Epithelial cell of proximal tubule (primary cell): ENCODE results near the gene GARIN5A. TPM values are rescaled to one million over a fixed set of nuclear protein-coding genes. Genes with fewer than 3 reads are reported as not detected.

Source experiments
- DNase-seq: peaks from one replicate; pipeline ENCODE4 v3.0.0-alpha.2; 2011; ENCODE audit warnings: low read depth
- H3K4me3 ChIP-seq: 2 replicates; pipeline ENCODE4 v1.5.1; 2011; ENCODE audit warnings: low read depth, mild to moderate bottlenecking, low read length
- total RNA-seq: library from RNA; depleted of rRNA; stranded (reverse); fragments of >200 nt; gene quantifications from 2 replicates; pipeline ENCODE4 v1.2.3, GENCODE V29; 2015
- TF ChIP-seq, protein P1 (sequence below): conservative IDR thresholded peaks from 2 replicates; pipeline ENCODE4 v1.5.1; 2012; ENCODE audit warnings: low read depth, mild to moderate bottlenecking, low read length

The GARIN5A gene
- total RNA-seq, 1 donor from 2014 or later = 0.69 TPM

DNA sequence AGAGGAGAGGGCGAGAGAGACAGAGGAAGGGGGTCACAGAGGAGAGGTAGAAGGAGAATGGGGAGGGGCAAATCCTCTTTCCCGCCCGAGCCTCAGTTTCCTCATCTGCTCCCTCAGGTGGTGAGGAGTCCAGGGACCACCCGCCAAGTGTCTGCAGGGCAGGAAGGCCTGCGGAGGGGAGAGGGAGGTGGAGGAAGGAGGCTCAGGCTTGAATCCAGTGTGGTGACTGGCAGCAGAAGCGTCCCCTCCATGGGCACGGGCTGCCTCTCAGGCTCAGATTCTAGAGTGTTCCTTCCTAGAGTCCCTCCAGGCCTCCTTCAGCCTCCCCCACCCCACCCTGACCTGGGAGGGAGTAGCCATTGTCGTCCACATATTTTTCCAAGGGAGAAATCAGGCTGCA, 16.5 kb upstream of the GARIN5A start:
- TF ChIP-seq, protein P1, sequence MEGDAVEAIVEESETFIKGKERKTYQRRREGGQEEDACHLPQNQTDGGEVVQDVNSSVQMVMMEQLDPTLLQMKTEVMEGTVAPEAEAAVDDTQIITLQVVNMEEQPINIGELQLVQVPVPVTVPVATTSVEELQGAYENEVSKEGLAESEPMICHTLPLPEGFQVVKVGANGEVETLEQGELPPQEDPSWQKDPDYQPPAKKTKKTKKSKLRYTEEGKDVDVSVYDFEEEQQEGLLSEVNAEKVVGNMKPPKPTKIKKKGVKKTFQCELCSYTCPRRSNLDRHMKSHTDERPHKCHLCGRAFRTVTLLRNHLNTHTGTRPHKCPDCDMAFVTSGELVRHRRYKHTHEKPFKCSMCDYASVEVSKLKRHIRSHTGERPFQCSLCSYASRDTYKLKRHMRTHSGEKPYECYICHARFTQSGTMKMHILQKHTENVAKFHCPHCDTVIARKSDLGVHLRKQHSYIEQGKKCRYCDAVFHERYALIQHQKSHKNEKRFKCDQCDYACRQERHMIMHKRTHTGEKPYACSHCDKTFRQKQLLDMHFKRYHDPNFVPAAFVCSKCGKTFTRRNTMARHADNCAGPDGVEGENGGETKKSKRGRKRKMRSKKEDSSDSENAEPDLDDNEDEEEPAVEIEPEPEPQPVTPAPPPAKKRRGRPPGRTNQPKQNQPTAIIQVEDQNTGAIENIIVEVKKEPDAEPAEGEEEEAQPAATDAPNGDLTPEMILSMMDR = no peak
- H3K4me3 ChIP-seq = no peak overlapping the region
- DNase-seq = no peak

DNA sequence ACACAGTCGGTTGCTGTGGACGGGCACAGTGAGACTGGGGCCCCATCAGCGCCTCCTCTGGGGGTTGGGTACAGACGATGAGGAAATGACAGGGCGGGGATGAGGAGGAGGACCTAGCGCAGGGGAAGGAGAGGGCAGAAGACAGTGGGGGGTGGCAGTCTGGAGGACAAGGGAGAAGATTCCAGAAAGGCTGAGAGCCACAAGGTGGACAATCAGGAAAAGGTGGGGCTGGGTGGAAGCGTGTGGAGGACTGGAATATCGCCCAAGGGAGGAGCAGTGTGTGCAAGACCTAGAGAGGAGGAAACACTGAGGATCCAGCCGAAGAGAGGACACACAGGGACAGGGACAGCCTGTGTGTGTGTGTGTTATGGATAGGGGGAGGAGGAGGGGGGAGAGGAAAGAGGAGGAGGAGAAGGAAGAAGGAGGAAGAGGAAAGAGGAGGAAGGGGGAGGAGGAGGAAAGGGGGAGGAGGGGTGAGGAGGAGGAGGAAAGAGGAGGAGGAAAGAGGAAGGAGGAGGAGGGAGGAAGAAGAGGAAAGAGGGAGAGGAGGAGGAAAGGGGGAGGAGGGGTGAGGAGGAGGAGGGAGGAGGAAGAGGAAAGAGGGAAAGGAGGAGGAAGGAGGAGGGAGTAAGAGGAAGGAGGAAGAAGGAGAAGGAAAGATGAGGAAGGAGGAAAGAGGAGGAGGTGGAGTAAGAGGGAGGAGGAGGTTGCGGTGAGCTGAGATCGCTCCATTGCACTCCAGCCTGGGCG, 15.8 kb upstream of the GARIN5A start:
- DNase-seq = no peak
- TF ChIP-seq, protein P1 = no peak
- H3K4me3 ChIP-seq = no peak overlapping the region

DNA sequence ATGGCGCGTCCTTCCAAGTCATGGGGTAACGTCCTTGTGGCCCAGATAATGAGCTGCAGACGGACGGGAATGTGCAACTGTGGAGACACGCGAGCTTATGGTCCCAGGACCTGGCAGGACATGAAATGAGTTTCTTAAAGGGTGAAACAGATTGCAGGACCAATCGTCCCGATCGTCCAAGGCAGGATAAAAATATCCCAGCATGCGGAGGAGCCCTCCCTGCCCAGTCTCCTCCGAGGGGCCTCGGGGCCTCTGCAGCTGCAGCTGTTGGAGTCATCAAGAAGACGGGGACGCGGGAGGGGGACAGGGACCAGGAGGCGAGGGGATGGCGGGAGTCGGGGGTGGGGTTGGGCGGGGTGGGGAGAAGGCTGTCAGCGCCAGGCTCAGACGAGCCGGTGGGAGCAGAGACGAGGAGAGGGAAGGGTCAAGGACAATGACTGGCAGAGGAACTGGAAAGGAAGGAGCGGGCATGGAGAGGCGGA, 14.4 kb upstream of the GARIN5A start:
- TF ChIP-seq, protein P1 = no peak
- no peak for DNase-seq
- no peak overlapping the region for H3K4me3 ChIP-seq

GRCh38 chr19:50490411-50490811, 13.8 kb upstream of the GARIN5A start:
- H3K4me3 ChIP-seq = no peak overlapping the region
- no peak for DNase-seq
- TF ChIP-seq, protein P1 = no peak

DNA sequence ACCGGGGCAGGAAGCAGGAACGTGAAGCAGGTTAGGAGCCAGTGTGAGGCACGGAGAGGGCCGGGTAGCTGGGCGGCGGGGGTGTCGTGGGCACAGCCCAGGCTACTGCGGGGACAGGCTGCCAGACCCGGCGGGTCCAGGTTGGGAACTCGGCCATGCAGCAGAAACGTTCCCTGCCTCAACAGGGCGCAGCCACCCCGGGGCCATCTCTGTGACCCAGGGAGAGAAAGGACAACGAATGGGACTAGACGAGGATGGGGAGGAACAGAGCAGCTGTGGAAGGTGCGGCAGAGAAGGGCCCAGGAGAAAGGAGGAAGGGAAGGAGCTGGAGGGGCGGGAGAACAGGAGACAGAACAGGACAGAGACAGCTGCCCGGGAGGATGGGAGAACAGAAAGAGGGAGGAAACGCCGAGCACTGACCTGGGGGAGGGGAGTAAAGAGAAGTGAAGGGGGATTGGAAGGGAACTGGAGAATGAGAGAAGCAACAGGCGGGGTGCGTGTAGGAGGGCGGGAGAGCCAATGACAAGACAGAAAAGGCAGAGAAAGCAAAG, 12.9 kb upstream of the GARIN5A start:
- H3K4me3 ChIP-seq = no peak overlapping the region
- DNase-seq = no peak
- TF ChIP-seq, protein P1 = no peak

GRCh38 chr19:50488389-50489194, 11.9 kb upstream of the GARIN5A start:
- no peak for DNase-seq
- TF ChIP-seq, protein P1 = no peak

More at GRCh38 chr19:50488389-50489194, 11.9 kb upstream of the GARIN5A start:
- no peak overlapping the region for H3K4me3 ChIP-seq
